ENCODE measurements around the gene AADACL4.

- TF ChIP-seq, protein P1, sequence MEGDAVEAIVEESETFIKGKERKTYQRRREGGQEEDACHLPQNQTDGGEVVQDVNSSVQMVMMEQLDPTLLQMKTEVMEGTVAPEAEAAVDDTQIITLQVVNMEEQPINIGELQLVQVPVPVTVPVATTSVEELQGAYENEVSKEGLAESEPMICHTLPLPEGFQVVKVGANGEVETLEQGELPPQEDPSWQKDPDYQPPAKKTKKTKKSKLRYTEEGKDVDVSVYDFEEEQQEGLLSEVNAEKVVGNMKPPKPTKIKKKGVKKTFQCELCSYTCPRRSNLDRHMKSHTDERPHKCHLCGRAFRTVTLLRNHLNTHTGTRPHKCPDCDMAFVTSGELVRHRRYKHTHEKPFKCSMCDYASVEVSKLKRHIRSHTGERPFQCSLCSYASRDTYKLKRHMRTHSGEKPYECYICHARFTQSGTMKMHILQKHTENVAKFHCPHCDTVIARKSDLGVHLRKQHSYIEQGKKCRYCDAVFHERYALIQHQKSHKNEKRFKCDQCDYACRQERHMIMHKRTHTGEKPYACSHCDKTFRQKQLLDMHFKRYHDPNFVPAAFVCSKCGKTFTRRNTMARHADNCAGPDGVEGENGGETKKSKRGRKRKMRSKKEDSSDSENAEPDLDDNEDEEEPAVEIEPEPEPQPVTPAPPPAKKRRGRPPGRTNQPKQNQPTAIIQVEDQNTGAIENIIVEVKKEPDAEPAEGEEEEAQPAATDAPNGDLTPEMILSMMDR (optimal IDR thresholded peaks at IDR 0.05 in 1 of 3, IDR thresholded peaks at IDR 0.05 in 1 of 3, conservative IDR thresholded peaks at IDR 0.05 in 1 of 3; ENCODE audit: extremely low read depth in 1 of 3, insufficient read depth in 2 of 3, low read length in 3 of 3), result no peak
- TF ChIP-seq EZH2 (IDR thresholded peaks at IDR 0.05; ENCODE audit: low read length), result no peak
These were observed 48.7 kb upstream of the AADACL4 start for GRCh38 chr1:12594966-12595756.

All from keratinocyte (primary cell).